ENCODE data around the gene LDLRAP1.

The LDLRAP1 gene

DNA sequence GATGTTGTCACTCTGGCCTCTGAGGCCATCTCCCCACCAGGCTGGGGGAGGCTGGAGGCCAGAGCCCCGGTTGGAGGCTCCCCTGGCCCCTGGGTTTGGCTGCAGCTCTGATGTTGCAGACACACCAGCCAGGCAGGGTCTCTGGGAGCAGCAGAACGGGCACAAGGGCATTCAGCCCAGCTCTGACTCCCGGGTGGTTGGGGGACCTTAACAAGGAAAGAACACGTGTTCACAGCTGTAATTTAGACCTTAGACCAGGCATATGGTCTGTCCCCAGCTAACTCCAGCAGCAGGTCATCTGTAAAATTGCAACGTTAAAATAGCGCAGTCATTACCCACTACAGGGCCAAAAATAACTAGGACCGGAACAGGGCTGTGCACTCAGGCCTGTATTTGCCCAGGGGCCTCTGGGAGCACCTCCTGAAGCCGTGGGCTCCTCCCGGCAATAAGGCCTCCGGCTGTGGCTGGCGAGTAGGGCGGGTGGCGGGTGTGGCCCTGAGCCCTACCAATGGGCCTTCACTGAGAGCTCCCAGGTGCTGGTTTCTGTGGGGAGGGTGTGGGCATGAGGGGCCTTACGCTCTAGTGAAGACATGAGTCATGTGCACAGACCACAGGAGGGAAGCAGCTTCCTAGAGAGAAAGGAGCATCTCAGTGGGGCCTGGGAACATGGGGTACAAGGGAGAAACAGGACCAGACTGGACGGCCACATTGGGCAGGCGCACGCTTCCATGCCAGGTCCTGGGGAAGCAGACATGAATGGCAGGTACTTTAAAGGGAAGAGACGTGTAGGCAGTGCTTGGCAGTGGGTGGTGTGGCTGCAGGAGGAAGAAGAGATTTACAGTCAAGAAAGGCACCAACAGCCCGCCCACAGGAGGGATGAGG, 6.1 kb downstream of the LDLRAP1 start:
- H3K4me3 ChIP-seq (ENCODE audit: low read length): no peak overlapping the region
- H4K5ac ChIP-seq (ENCODE audit: low read length): no peak overlapping the region
- no peak overlapping the region for H3K56ac ChIP-seq (ENCODE audit: low read length)
- H3K4ac ChIP-seq (ENCODE audit: low read depth, low read length): no peak overlapping the region
- no peak overlapping the region for H3K18ac ChIP-seq (ENCODE audit: low read length)
- H2BK120ac ChIP-seq (ENCODE audit: low read depth, low read length): no peak overlapping the region
- no peak overlapping the region for H2BK5ac ChIP-seq (ENCODE audit: low read length)
- H2BK15ac ChIP-seq (replicated peaks; ENCODE audit: low read depth): no peak overlapping the region
- no peaks in the 10 kb centered on the region for H3K79me2 ChIP-seq (ENCODE audit: control insufficient read depth, insufficient read depth, low read length)
- H3K4me2 ChIP-seq (ENCODE audit: low read length): no peak overlapping the region
- no peaks in the 10 kb centered on the region for H3K4me1 ChIP-seq (ENCODE audit: control insufficient read depth, low read depth, low read length)
- H3K79me1 ChIP-seq (ENCODE audit: low read length): peaks cover 1% of the 10 kb centered on the region
- H2AK5ac ChIP-seq (ENCODE audit: low read length): no peak overlapping the region
- H3K36me3 ChIP-seq (ENCODE audit: control insufficient read depth, insufficient read depth, low read length): peaks cover 2% of the 10 kb centered on the region
- no peak for DNase-seq
- no peak overlapping the region for H3K9ac ChIP-seq (ENCODE audit: low read length)
- no peak overlapping the region for H3K23ac ChIP-seq (ENCODE audit: low read length)
- no peak overlapping the region for H3K27ac ChIP-seq (ENCODE audit: low read depth, low read length)
- H4K8ac ChIP-seq (ENCODE audit: low read depth, low read length): no peak overlapping the region
- no peaks in the 10 kb centered on the region for H3K27me3 ChIP-seq (ENCODE audit: insufficient read depth, low read length, poor library complexity)
- WGBS (ENCODE audit: extremely low coverage, insufficient coverage, low lambda C conversion rate): no CpG with 5 or more reads among the region's 19 CpGs

DNA sequence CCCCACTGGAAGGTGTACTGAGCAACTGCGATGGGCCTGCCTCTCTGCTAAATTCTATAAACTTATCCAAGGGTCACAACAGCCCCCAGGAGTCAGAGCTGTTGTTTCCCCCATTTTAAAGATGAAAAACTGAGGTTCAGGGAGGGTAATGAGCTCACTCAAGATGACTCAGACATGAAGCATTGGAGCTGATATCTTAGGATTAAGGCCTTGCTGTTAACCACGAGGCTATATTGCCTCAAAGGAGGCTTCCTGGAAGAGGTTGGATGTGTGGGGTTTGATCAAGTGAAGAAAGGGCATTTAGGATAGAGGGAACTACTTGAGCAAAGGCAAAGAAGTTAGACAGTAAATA, 6.7 kb downstream of the LDLRAP1 start:
- Histone ChIP-seq H2AK5ac (ENCODE audit: low read length) (no peak overlapping the region), H3K9ac (ENCODE audit: low read length) (no peak overlapping the region), H3K23ac (ENCODE audit: low read length) (no peak overlapping the region), H3K27me3 (ENCODE audit: insufficient read depth, low read length, poor library complexity) (no peaks in the 10 kb centered on the region), H3K4me3 (ENCODE audit: low read length) (no peak overlapping the region), H4K5ac (ENCODE audit: low read length) (no peak overlapping the region), H2BK15ac (replicated peaks; ENCODE audit: low read depth) (no peak overlapping the region), H3K18ac (ENCODE audit: low read length) (no peak overlapping the region), H3K4ac (ENCODE audit: low read depth, low read length) (no peak overlapping the region), H3K36me3 (ENCODE audit: control insufficient read depth, insufficient read depth, low read length) (peaks cover 2% of the 10 kb centered on the region), H2BK120ac (ENCODE audit: low read depth, low read length) (no peak overlapping the region), H4K8ac (ENCODE audit: low read depth, low read length) (no peak overlapping the region), H3K4me1 (ENCODE audit: control insufficient read depth, low read depth, low read length) (no peaks in the 10 kb centered on the region), H2BK5ac (ENCODE audit: low read length) (no peak overlapping the region), H3K56ac (ENCODE audit: low read length) (no peak overlapping the region), H3K4me2 (ENCODE audit: low read length) (no peak overlapping the region), H3K27ac (ENCODE audit: low read depth, low read length) (no peak overlapping the region), H3K79me1 (ENCODE audit: low read length) (peaks cover 1% of the 10 kb centered on the region), H3K79me2 (ENCODE audit: control insufficient read depth, insufficient read depth, low read length) (no peaks in the 10 kb centered on the region)
- no peak for DNase-seq
- no CpG with 5 or more reads among the region's 2 CpGs for WGBS (ENCODE audit: extremely low coverage, insufficient coverage, low lambda C conversion rate)

DNA sequence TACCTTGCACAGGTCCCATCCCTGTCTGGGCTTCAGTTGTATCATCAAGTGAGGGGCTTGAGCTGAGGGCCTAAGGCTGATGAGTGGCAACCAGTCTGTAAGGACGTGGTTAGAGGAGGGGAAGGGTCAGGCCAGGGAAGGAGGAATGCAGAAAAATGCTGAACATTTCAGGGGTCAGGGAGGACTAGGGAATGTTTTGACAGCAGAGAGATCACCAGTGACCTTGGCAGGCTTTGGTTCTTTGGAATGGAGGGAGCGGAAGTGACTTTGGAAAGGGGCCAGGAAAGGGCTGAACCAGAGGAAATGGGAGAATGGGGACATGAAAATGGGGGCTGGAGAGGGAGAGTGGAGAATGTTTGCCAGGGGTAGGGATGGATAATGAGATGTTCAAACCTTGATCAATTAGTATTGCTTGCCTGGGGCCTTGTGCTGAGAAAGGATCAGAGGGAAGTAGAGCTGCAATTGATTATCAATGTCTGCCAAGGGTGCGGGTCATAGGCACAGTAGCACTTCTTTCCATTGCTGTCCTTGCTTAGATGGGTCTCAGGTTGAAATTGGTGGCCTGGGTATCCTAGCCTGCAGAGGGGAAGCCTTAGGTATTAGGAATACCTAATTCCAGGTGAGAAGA, 7.4 kb downstream of the LDLRAP1 start:
- Histone ChIP-seq H3K4ac (ENCODE audit: low read depth, low read length) (no peak overlapping the region), H4K5ac (ENCODE audit: low read length) (no peak overlapping the region), H2BK5ac (ENCODE audit: low read length) (no peak overlapping the region), H3K4me1 (ENCODE audit: control insufficient read depth, low read depth, low read length) (no peaks in the 10 kb centered on the region), H4K8ac (ENCODE audit: low read depth, low read length) (no peak overlapping the region), H3K4me3 (ENCODE audit: low read length) (no peak overlapping the region), H2AK5ac (ENCODE audit: low read length) (no peak overlapping the region), H3K9ac (ENCODE audit: low read length) (no peak overlapping the region), H3K79me2 (ENCODE audit: control insufficient read depth, insufficient read depth, low read length) (no peaks in the 10 kb centered on the region), H3K56ac (ENCODE audit: low read length) (no peak overlapping the region), H3K18ac (ENCODE audit: low read length) (no peak overlapping the region), H2BK15ac (replicated peaks; ENCODE audit: low read depth) (no peak overlapping the region), H3K4me2 (ENCODE audit: low read length) (no peak overlapping the region), H3K36me3 (ENCODE audit: control insufficient read depth, insufficient read depth, low read length) (peaks cover 2% of the 10 kb centered on the region), H3K23ac (ENCODE audit: low read length) (no peak overlapping the region), H3K27me3 (ENCODE audit: insufficient read depth, low read length, poor library complexity) (no peaks in the 10 kb centered on the region), H3K27ac (ENCODE audit: low read depth, low read length) (no peak overlapping the region), H3K79me1 (ENCODE audit: low read length) (peaks cover 1% of the 10 kb centered on the region), H2BK120ac (ENCODE audit: low read depth, low read length) (no peak overlapping the region)
- DNase-seq: no peak
- no CpG with 5 or more reads among the region's 3 CpGs for WGBS (ENCODE audit: extremely low coverage, insufficient coverage, low lambda C conversion rate)

DNA sequence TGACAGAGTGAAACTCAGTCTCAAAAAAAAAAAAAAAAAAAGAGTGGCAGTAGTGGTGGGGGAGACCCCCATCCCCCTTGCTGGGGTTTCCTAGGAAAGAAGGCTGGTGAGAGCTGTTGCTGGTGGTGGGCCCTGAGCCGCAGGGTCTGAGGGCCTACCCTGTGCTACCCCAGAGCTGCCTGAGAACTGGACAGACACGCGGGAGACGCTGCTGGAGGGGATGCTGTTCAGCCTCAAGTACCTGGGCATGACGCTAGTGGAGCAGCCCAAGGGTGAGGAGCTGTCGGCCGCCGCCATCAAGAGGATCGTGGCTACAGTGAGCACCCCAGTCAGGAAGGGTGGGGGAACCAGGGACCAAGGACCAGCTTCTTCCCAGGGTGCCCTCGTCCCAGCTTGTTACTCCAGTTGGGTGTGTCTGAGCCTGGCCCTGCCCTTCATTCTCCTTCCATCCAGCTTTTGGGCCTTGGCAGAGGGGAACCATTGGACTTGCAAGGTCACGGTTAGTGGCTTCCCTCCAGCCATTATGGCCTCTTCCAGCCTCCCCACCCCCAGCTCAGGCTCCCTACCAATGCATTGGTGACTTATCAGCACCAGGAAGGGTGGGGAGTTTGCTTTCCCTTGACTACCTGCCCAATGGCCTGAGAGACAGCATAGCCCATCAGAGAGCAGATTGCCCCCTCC, 10.5 kb downstream of the LDLRAP1 start:
- Histone ChIP-seq H2AK5ac (ENCODE audit: low read length) (no peak overlapping the region), H4K5ac (ENCODE audit: low read length) (no peak overlapping the region), H3K18ac (ENCODE audit: low read length) (no peak overlapping the region), H3K4me3 (ENCODE audit: low read length) (no peak overlapping the region), H3K4ac (ENCODE audit: low read depth, low read length) (no peak overlapping the region), H3K79me2 (ENCODE audit: control insufficient read depth, insufficient read depth, low read length) (no peaks in the 10 kb centered on the region), H3K27me3 (ENCODE audit: insufficient read depth, low read length, poor library complexity) (no peaks in the 10 kb centered on the region), H3K36me3 (ENCODE audit: control insufficient read depth, insufficient read depth, low read length) (peaks cover 3% of the 10 kb centered on the region), H2BK120ac (ENCODE audit: low read depth, low read length) (no peak overlapping the region), H4K8ac (ENCODE audit: low read depth, low read length) (no peak overlapping the region), H3K9ac (ENCODE audit: low read length) (no peak overlapping the region), H3K56ac (ENCODE audit: low read length) (no peak overlapping the region), H3K4me1 (ENCODE audit: control insufficient read depth, low read depth, low read length) (no peaks in the 10 kb centered on the region), H2BK15ac (replicated peaks; ENCODE audit: low read depth) (no peak overlapping the region), H3K79me1 (ENCODE audit: low read length) (peaks cover 1% of the 10 kb centered on the region), H3K27ac (ENCODE audit: low read depth, low read length) (no peak overlapping the region), H2BK5ac (ENCODE audit: low read length) (no peak overlapping the region), H3K4me2 (ENCODE audit: low read length) (no peak overlapping the region), H3K23ac (ENCODE audit: low read length) (peak overlapping the region; percentile 45)
- no CpG with 5 or more reads among the region's 11 CpGs for WGBS (ENCODE audit: extremely low coverage, insufficient coverage, low lambda C conversion rate)
- DNase-seq: no peak

DNA sequence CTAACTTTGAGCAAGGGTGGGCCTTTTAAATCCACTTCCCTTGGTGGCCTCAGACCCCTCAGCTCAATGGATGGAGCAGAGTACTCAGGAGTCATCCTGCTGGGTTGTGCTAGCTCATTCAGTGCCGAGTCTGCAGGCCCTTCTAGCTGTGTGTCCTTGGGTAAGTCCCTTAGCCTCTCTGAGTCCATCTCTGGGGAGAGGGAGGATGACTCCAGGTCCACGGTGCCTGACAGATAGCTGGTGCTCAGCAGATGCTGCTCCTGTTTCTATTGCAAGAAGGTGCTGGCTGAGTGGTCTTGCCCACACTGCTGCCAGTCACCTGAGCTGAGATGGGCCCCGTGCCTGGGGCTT, 11.0 kb downstream of the LDLRAP1 start:
- Histone ChIP-seq H3K4ac (ENCODE audit: low read depth, low read length) (no peak overlapping the region), H3K79me1 (ENCODE audit: low read length) (peaks cover 1% of the 10 kb centered on the region), H3K4me2 (ENCODE audit: low read length) (no peak overlapping the region), H4K8ac (ENCODE audit: low read depth, low read length) (no peak overlapping the region), H3K27ac (ENCODE audit: low read depth, low read length) (no peak overlapping the region), H3K4me1 (ENCODE audit: control insufficient read depth, low read depth, low read length) (no peaks in the 10 kb centered on the region), H3K36me3 (ENCODE audit: control insufficient read depth, insufficient read depth, low read length) (peaks cover 3% of the 10 kb centered on the region), H3K4me3 (ENCODE audit: low read length) (no peak overlapping the region), H3K18ac (ENCODE audit: low read length) (no peak overlapping the region), H3K79me2 (ENCODE audit: control insufficient read depth, insufficient read depth, low read length) (no peaks in the 10 kb centered on the region), H3K23ac (ENCODE audit: low read length) (no peak overlapping the region), H2BK5ac (ENCODE audit: low read length) (no peak overlapping the region), H3K56ac (ENCODE audit: low read length) (no peak overlapping the region), H3K9ac (ENCODE audit: low read length) (no peak overlapping the region), H2AK5ac (ENCODE audit: low read length) (no peak overlapping the region), H3K27me3 (ENCODE audit: insufficient read depth, low read length, poor library complexity) (no peaks in the 10 kb centered on the region), H2BK120ac (ENCODE audit: low read depth, low read length) (no peak overlapping the region), H2BK15ac (replicated peaks; ENCODE audit: low read depth) (no peak overlapping the region), H4K5ac (ENCODE audit: low read length) (no peak overlapping the region)
- WGBS (ENCODE audit: extremely low coverage, insufficient coverage, low lambda C conversion rate): no CpG with 5 or more reads among the region's 3 CpGs
- DNase-seq: no peak

All from mesendoderm (in vitro differentiated cells).